OCI-LY1 (cell line): ENCODE results near the gene CADM1.

Experiments
- EZH2 ChIP-seq: fragments of 200-600 bp; sonication (generic), shearing (Covaris generic); IDR thresholded peaks from 2 replicates; pipeline ENCODE4 v1.8.0; 2017; ENCODE audit warnings: borderline replicate concordance, mixed run types, mild to moderate bottlenecking, antibody characterized with exemption, low read length, moderate library complexity, mixed read lengths
- TF ChIP-seq, protein P1 (sequence below): fragments of 200-600 bp; sonication (generic), shearing (Covaris generic); IDR thresholded peaks from 2 replicates; pipeline ENCODE4 v1.5.1; 2017; ENCODE audit warnings: mild to moderate bottlenecking, antibody characterized with exemption, low read length, moderate library complexity, mixed read lengths

GRCh38 chr11:115475564-115475963, 28.7 kb downstream of the CADM1 start:
- TF ChIP-seq, protein P1, sequence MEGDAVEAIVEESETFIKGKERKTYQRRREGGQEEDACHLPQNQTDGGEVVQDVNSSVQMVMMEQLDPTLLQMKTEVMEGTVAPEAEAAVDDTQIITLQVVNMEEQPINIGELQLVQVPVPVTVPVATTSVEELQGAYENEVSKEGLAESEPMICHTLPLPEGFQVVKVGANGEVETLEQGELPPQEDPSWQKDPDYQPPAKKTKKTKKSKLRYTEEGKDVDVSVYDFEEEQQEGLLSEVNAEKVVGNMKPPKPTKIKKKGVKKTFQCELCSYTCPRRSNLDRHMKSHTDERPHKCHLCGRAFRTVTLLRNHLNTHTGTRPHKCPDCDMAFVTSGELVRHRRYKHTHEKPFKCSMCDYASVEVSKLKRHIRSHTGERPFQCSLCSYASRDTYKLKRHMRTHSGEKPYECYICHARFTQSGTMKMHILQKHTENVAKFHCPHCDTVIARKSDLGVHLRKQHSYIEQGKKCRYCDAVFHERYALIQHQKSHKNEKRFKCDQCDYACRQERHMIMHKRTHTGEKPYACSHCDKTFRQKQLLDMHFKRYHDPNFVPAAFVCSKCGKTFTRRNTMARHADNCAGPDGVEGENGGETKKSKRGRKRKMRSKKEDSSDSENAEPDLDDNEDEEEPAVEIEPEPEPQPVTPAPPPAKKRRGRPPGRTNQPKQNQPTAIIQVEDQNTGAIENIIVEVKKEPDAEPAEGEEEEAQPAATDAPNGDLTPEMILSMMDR = no peak
- TF ChIP-seq EZH2 = no peak
